Peyer's patch (tissue), 4 donors: ENCODE data around the gene RICTOR. TPM values are rescaled to one million over a fixed set of nuclear protein-coding genes. Genes with fewer than 3 reads are reported as not detected.

Experiments
- DNase-seq, 3 donors: peaks; one replicate each; pipeline ENCODE4 v3.0.0-alpha.2; 2017 to 2019
- H3K27ac ChIP-seq, 4 donors: fragments of 200-600 bp; sonication (generic); one replicate each; pipeline ENCODE4 v1.5.1; 2016 to 2019
- H3K27me3 ChIP-seq, 2 donors: fragments of 200-600 bp; sonication (generic); one replicate each; pipeline ENCODE4 v1.5.1; 2019
- H3K36me3 ChIP-seq, 3 donors: fragments of 200-600 bp; sonication (generic); one replicate each; pipeline ENCODE4 v1.5.1; 2016 to 2019
- H3K4me1 ChIP-seq, 4 donors: fragments of 200-600 bp; sonication (generic); one replicate each; pipeline ENCODE4 v1.5.1; 2016 to 2019
- H3K4me3 ChIP-seq, 4 donors: fragments of 200-600 bp; sonication (generic); 1 replicate in 3 of 4; 2 replicates in 1 of 4; pipeline ENCODE4 v1.5.1; 2016 to 2019; ENCODE audit warnings: mild to moderate bottlenecking in 1 of 4
- H3K9me3 ChIP-seq, 4 donors: fragments of 200-600 bp; sonication (generic); one replicate each; pipeline ENCODE4 v1.5.1; 2016 to 2019; ENCODE audit warnings: mild to moderate bottlenecking in 1 of 4
- POLR2A ChIP-seq, 2 donors: fragments of 450-650 bp; IDR thresholded peaks; one replicate each; pipeline ENCODE4 v1.5.1; 2017; ENCODE audit warnings: antibody characterized with exemption in 2 of 2, mild to moderate bottlenecking in 2 of 2, moderate library complexity in 2 of 2
- total RNA-seq, 4 donors: library from RNA; depleted of rRNA; stranded (reverse); fragments of >200 nt; gene quantifications; one replicate each; pipeline ENCODE4 v1.1.0, GENCODE V29; 2016
- TF ChIP-seq, protein P1 (sequence below), 6 experiments: fragments of 450-650 bp in 4 of 6; fragments of 200-600 bp in 2 of 6; sonication (generic) in 1 of 6; IDR thresholded peaks; one replicate each; pipeline ENCODE4 v1.5.1; 2017 to 2019; ENCODE audit warnings: antibody characterized with exemption in 6 of 6, mild to moderate bottlenecking in 3 of 6, moderate library complexity in 1 of 6

RICTOR gene
- total RNA-seq, 4 donors from 2014 or later: 27.0 to 48.7 (median 33.5) TPM

DNA sequence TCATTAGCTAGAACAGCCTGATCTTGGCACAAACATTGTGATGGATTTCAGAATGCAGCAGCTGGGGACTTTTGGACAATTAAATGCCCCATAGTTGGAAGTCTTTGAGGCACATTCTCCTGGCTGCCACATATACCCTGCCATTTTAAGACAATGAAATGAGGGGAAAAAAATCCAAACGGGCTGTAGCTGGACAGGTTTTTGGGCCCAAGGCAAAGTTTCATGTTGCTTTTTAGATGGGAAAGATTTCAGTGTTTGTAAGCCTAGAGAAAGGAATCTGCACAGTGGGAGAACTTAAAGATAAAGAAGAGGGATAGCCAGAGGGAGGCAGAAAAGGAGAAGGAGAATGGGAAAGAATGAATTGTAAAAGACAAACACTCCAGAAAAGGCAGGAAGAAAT lies 30.0 kb upstream of the RICTOR start:
- Histone ChIP-seq H3K4me1 (no peaks in the 10 kb centered on the region), H3K27me3 (no peaks in the 10 kb centered on the region), H3K27ac (no peak overlapping the region), H3K36me3 (no peaks in the 10 kb centered on the region), H3K9me3 (no peaks in the 10 kb centered on the region), H3K4me3 (no peak overlapping the region)
- no peak for DNase-seq
- TF ChIP-seq POLR2A (IDR thresholded peaks at IDR 0.05): no peak
- TF ChIP-seq, protein P1, sequence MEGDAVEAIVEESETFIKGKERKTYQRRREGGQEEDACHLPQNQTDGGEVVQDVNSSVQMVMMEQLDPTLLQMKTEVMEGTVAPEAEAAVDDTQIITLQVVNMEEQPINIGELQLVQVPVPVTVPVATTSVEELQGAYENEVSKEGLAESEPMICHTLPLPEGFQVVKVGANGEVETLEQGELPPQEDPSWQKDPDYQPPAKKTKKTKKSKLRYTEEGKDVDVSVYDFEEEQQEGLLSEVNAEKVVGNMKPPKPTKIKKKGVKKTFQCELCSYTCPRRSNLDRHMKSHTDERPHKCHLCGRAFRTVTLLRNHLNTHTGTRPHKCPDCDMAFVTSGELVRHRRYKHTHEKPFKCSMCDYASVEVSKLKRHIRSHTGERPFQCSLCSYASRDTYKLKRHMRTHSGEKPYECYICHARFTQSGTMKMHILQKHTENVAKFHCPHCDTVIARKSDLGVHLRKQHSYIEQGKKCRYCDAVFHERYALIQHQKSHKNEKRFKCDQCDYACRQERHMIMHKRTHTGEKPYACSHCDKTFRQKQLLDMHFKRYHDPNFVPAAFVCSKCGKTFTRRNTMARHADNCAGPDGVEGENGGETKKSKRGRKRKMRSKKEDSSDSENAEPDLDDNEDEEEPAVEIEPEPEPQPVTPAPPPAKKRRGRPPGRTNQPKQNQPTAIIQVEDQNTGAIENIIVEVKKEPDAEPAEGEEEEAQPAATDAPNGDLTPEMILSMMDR (IDR thresholded peaks at IDR 0.05): no peak

DNA sequence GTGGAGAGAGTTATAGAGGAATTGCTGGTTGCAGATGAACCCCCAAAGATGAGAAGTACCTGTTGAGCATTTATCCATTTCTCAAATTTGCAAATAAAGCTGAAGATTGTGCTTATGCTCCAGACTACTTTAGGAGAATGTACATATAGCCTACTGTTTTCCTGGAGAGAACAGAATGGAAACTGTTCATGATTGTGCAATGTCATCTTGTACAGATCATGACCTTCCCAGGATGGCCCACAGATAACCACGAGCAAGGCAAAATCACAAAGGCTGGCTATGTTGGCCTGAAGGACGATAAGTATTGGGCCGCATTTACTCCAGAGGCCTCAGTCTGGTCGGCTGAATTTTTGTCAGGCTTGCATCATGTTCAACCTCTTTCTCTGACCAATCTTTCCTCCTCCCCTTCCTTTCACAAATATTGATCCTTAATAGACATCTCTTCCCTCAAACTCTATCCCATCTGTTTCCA lies 28.5 kb upstream of the RICTOR start:
- Histone ChIP-seq H3K4me3 (no peak overlapping the region), H3K9me3 (no peaks in the 10 kb centered on the region), H3K36me3 (no peaks in the 10 kb centered on the region), H3K27ac (no peak overlapping the region), H3K27me3 (no peaks in the 10 kb centered on the region), H3K4me1 (no peaks in the 10 kb centered on the region)
- DNase-seq: no peak
- TF ChIP-seq POLR2A (IDR thresholded peaks at IDR 0.05): no peak
- TF ChIP-seq, protein P1 (IDR thresholded peaks at IDR 0.05): no peak

DNA sequence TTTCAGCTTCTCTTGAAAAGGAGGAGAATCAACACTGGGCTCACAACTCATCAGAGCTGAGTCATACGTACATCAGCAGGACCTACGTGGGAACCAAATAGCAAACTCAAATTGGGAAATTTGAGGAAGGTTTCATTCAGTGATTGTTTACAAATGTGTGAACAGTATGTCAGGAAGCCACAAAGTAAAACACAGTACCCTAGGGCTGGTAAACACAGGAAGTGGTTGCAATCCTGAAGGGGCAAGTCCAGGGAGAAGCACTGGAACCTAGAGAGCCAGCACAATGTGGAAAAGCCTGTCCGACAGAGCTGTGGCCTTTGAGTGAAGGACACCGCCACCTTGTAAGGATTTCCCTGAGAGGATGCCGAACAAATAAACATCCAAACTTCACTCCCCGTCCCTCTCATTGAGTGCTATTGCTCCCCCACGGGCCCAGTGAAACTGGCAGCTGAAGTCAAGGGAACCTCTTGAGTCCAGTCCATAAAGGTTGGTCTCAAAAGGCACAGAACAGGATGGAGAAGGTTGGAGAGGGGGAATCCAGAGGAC lies 26.7 kb upstream of the RICTOR start:
- peak overlapping the region in 2 of 4 donors; percentile 2 to 28 for H3K27ac ChIP-seq
- H3K4me3 ChIP-seq: no peak overlapping the region
- H3K4me1 ChIP-seq: no peaks in the 10 kb centered on the region
- H3K27me3 ChIP-seq: no peaks in the 10 kb centered on the region
- H3K36me3 ChIP-seq: no peaks in the 10 kb centered on the region
- TF ChIP-seq POLR2A (IDR thresholded peaks at IDR 0.05): no peak
- TF ChIP-seq, protein P1 (IDR thresholded peaks at IDR 0.05): no peak
- no peaks in the 10 kb centered on the region for H3K9me3 ChIP-seq
- DNase-seq: no peak

DNA sequence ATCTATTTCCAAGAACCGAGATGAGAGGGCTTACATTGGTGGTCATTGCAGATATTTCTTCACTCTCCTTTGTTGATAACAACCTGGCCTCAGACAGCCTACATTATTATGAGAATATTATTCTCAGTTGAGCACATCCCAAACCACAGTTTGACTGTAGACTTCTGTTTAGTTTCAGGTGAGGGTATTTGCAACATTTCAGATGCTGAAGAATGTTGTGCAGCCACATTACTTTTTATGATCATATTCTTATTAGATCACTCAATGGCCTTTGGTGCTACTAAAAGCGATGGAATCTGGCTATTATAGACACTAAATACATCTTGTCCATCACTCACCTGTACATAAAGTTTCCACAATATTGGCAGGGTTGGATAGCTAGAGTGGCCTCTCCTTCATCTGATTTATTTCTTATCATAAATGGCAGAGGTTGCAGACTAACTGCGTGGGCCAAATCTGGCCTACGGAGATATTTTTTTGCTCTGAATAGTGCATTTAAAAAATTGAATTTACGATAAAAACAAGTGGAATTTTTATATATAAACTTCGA lies 26.2 kb upstream of the RICTOR start:
- Histone ChIP-seq H3K36me3 (no peaks in the 10 kb centered on the region), H3K27ac (no peak overlapping the region), H3K4me3 (no peak overlapping the region), H3K9me3 (no peaks in the 10 kb centered on the region), H3K4me1 (no peaks in the 10 kb centered on the region), H3K27me3 (no peaks in the 10 kb centered on the region)
- no peak for TF ChIP-seq POLR2A (IDR thresholded peaks at IDR 0.05)
- TF ChIP-seq, protein P1 (IDR thresholded peaks at IDR 0.05): no peak
- DNase-seq: no peak

DNA sequence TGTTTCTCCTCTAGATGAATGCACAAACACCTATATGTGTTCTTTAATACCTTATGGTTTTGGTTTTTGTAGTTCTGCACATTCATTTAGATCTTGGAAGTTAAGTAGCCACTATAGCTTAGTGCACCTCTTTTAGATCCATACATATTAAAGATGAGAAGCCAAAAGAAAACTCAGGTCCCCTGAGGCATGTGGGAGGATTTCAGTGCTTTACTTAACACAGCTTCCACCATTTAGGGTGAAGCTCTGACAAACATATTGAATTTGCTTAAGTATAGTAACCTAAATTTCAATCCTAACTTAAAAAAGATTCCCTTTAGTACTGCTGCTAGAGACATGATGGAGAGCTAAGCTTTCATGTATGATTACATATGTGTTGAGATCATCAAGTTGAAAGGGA lies 25.6 kb upstream of the RICTOR start:
- Histone ChIP-seq H3K36me3 (no peaks in the 10 kb centered on the region), H3K9me3 (no peaks in the 10 kb centered on the region), H3K4me1 (no peaks in the 10 kb centered on the region), H3K4me3 (no peak overlapping the region), H3K27ac (no peak overlapping the region), H3K27me3 (no peaks in the 10 kb centered on the region)
- DNase-seq: no peak
- no peak for TF ChIP-seq POLR2A (IDR thresholded peaks at IDR 0.05)
- TF ChIP-seq, protein P1 (IDR thresholded peaks at IDR 0.05): no peak
